Sciatic nerve (tissue), 2 donors: Measurements from ENCODE around the gene MMD. TPM values are rescaled to one million over a fixed set of nuclear protein-coding genes. Genes with fewer than 3 reads are reported as not detected.
"Not testable (repeated sequence)": the region's sequence is repeated elsewhere in the genome, so short reads cannot be mapped to it uniquely, and the experiment has no call there.

ENCODE experiments used
- ATAC-seq: fragments of 200-7000 bp; cut with Tn5 transposase; one replicate; pipeline ENCODE4 v1.9.1; 2020; ENCODE audit warnings: mild to moderate bottlenecking, moderate library complexity
- DNase-seq: peaks from one replicate; pipeline ENCODE4 v3.0.0-alpha.2; 2020; ENCODE audit warnings: low spot score
- intact Hi-C: fragments of 100-400 bp; cut with DNase I; formaldehyde crosslinking; loops from one replicate; pipeline ENCODE4 v1.14.2; 2022
- total RNA-seq: library from RNA; stranded (reverse); fragmentation: NEBNext Ultra II Directional; extraction: Animal tissue kit (Norgen Biotek cat#: 25700); gene quantifications from one replicate; pipeline ENCODE4 v1.2.1, GENCODE V29; 2021
- donor health status: DM: no; HTN: no; CAD: no.
- donor health status: DM: no; HTN: no; CAD: no.

MMD gene
- total RNA-seq, 1 donor from 2014 or later = 13.8 TPM

- ATAC-seq = peak; percentile 61
- intact Hi-C loops = no loop called here
- no peak for DNase-seq
Measured at GRCh38 chr17:55426851-55427586, 5.4 kb upstream of the MMD start.

GRCh38 chr17:55424893-55425540 is 3.4 kb upstream of the MMD start:
- ATAC-seq (no peak), DNase-seq (no peak)
- intact Hi-C loops = no loop called here

- DNase-seq (no peak), ATAC-seq (no peak)
- intact Hi-C loops = no loop called here
Measured at GRCh38 chr17:55423535-55423934, 1.9 kb upstream of the MMD start.

DNA sequence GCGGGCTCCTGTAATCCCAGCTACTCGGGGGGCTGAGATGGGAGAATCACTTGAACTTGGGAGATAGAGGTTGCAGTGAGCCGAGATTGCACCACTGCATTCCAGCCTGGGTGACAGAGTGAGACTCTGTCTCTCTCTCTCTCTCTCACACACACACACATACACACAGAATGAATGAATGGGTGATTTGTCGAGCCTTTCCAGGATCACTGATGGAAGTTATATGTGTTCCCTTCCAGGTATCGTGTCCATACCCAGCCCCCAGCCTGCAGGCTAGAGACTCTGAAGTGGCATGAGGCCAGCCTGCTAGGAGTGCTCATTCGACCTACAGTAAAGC is 1.2 kb upstream of the MMD start:
- DNase-seq, intact Hi-C loops, ATAC-seq: not testable (repeated sequence)

DNA sequence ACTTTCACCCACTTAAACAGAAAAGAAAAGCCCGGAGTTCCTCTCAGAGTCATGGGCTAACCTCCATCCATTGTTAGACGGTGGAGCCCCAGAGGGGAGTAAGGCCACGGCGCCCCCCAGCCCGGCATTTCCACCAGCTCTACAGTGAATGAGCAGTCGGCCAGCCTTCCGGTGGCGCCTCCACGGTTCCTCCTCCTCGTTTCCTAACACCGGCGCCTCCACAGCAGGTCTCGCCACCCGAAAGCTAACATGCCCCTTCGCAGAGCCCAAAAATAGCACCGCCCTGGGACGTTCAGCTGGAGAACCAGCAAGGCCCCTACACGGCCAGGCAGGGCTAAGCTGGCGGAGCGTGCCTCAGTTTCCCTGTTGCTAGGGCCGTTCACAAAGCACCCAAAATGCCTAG is 858 bp downstream of the MMD start:
- DNase-seq (peak; percentile 71), ATAC-seq (peak; percentile 35)

GRCh38 chr17:55420067-55420775 is 1.4 kb downstream of the MMD start:
- ATAC-seq (no peak), DNase-seq (no peak)
- intact Hi-C loops = no loop called here

More for the DNA sequence above, 858 bp downstream of the MMD start:
- intact Hi-C loops = no loop called here

GRCh38 chr17:55418369-55419268 is 3.0 kb downstream of the MMD start:
- DNase-seq = no peak
- ATAC-seq = no peak
- intact Hi-C loops = loop anchor here (10.0 kb wide), 1 partner anchor 424 kb away; no protein-coding TSS in a partner anchor

DNA sequence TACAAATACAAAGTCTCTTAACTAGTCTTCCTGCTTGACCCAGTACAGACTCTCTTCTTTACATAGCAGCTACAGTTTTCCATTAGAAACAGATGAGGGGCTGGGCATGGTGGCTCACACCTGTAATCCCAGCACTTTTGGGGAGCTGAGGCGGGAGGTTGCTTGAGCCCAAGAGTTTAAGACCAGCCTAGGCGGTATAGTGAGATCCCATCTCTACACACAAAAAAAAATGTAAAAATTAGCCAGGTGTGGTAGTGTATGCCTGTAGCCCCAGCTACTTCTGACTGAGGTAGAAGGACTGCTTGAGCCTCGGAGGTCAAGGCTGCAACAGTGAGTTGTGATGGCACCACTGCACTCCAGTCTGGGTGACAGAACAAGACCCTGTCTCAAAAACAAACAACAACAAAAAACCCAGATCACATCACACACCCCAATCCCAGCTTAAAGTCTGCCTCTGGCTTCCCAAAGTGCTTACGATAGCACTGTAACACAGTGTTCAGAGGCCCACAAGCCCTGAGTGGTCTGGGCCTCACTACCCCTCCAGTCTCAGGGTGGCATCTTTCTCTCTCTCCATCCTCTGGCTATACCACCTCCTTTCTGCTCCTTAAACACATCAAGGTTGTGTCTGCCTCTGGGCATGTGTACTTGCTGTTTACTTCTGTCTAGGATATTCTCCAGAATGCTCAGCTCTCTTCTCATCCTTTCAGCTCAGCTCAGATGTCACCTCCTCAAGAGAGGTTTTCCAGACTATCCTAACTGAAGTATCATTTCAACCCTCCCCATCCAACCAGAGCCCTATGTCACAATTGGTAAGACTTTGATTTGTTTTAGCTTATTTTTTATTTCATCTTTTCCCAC is 4.0 kb downstream of the MMD start:
- intact Hi-C loops = loop anchor here (10.0 kb wide), 1 partner anchor 423 kb away; no protein-coding TSS in a partner anchor
- ATAC-seq (no peak), DNase-seq (no peak)

DNA sequence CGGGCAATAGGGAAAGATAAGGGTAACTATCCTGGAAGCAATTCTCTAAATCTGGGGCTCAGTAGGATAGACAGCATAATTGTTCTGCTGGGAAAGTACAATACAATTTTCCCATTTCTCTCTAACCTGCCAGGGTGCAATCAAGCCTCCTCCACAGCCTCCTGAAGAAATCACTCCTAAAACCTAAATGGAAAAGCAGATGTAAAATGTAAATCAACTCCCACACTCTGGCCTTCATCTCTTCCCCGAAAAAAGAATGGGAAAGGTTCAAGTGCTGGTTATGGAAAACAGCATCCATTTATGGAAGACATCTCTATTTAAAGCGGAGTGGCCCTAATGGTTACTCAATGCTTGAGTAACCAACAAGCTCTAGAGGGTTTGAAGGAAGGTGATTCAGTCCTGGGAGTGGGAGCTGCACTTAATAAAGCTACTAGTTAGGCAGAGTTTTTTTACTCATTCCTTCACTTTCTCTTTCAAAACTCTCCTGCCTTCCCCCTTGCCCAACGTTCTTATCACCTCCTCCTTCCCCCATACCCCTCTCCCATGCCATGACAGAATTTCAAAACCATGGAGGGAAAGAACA is 5.1 kb downstream of the MMD start:
- no peak for ATAC-seq
- no peak for DNase-seq
- intact Hi-C loops = loop anchor here (10.0 kb wide), 1 partner anchor 422 kb away; no protein-coding TSS in a partner anchor

- no peak for DNase-seq
- intact Hi-C loops = loop anchor here (10.0 kb wide), 1 partner anchor 421 kb away; no protein-coding TSS in a partner anchor
- no peak for ATAC-seq
Measured at GRCh38 chr17:55416000-55416399, 5.6 kb downstream of the MMD start.

GRCh38 chr17:55414983-55415382 is 6.7 kb downstream of the MMD start:
- intact Hi-C loops = loop anchor here (10.0 kb wide), 1 partner anchor 420 kb away; no protein-coding TSS in a partner anchor
- DNase-seq = no peak
- no peak for ATAC-seq

- ATAC-seq (no peak), DNase-seq (no peak)
- intact Hi-C loops = loop anchor here (10.0 kb wide), 1 partner anchor 419 kb away; no protein-coding TSS in a partner anchor
Measured at GRCh38 chr17:55413825-55414489, 7.7 kb downstream of the MMD start.

- ATAC-seq (no peak), DNase-seq (no peak)
- intact Hi-C loops = loop anchor here (10.0 kb wide), 1 partner anchor 417 kb away; no protein-coding TSS in a partner anchor
Measured at GRCh38 chr17:55411463-55411855, 10.2 kb downstream of the MMD start.

GRCh38 chr17:55410722-55411462 is 10.7 kb downstream of the MMD start:
- DNase-seq = no peak
- no peak for ATAC-seq
- intact Hi-C loops = loop anchor here (10.0 kb wide), 1 partner anchor 416 kb away; no protein-coding TSS in a partner anchor

DNA sequence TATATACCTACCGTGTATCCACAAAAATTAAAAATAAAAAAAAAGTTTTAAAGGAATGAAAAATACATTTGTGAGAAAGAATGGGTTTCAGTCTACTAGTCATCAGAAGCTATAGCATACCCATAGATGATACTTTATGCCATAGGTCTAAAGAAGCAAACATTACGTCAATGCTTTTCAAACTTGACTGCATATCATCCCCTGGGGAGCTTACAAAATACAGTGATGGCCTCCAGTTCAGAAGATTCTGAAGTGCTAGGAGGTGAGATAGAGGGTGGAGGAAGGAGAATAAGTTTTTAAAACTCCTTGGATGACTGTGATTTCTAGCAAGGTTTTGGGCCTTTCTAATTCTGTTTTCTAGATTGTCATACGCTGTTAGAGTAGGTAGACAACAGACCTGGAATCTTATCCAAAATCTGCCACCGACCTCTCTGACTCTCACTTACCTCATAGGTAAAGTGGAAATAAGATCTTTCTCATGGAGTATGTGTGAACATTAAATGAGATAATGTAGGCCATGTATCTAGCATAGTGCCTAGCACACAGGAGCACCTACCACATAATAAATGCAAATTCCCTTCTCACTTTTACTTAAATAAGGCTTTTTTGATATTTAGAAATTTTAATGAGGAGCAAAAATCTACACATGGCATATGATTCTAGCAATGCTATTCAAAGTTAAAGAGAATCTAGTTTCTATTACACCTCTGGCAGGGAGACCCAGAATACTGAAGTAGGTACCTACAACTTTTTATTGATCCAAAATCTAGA is 12.4 kb downstream of the MMD start:
- intact Hi-C loops = no loop called here
- ATAC-seq (no peak), DNase-seq (no peak)
